Measurements from ENCODE around the gene ATP2C2.

DNA sequence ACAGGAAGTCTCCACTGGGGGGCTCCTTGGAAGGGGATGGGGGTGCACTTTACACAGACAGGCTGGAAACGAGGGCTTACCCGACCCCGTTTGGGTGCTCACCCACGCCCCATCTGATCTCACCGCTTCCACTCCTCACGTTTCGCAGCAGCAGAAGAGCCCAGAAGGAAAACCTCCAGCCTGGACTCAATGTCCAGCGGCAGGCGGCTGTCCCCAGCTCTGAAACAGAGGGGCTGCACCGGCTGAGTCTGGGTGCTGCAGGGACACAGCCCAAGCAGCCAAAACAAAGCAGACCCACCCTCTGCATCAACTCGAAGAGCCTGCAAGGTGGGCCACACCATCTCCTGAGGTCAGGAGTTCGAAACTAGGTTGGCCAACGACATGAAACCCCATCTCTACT, 132.2 kb downstream of the ATP2C2 start:
- TF ChIP-seq POLR2A (IDR thresholded peaks at IDR 0.05; ENCODE audit: low read depth, low read length) (no peak), POLR2AphosphoS5 (IDR thresholded peaks at IDR 0.05; ENCODE audit: low read depth, low read length) (no peak)
